BLaER1 treated with 17β-estradiol and CSF1 and Interleukin-3, amounts not matched to agents 10 nM and 100 nM (cell line): ENCODE measurements around the gene LY6G6C.

ENCODE experiments used
- H3K27ac ChIP-seq, 11 experiments: shearing (Covaris generic); formaldehyde crosslinking; 2 replicates each; pipeline ENCODE4 v1.8.1; 2022
- H3K27me3 ChIP-seq, 11 experiments: shearing (Covaris generic); formaldehyde crosslinking; 2 replicates each; pipeline ENCODE4 v1.8.1; 2022
- H3K36me3 ChIP-seq, 11 experiments: shearing (Covaris generic); formaldehyde crosslinking; 2 replicates each; pipeline ENCODE4 v1.8.1; 2022
- H3K4me1 ChIP-seq, 10 experiments: shearing (Covaris generic); formaldehyde crosslinking; 2 replicates each; pipeline ENCODE4 v1.8.1; 2022
- H3K4me2 ChIP-seq, 11 experiments: shearing (Covaris generic); formaldehyde crosslinking; 2 replicates each; pipeline ENCODE4 v1.8.1; 2022
- H3K4me3 ChIP-seq, 10 experiments: shearing (Covaris generic); formaldehyde crosslinking; 2 replicates each; pipeline ENCODE4 v1.8.1; 2022
- H3K9ac ChIP-seq, 11 experiments: shearing (Covaris generic); formaldehyde crosslinking; 2 replicates each; pipeline ENCODE4 v1.8.1; 2022
- H3K9me3 ChIP-seq, 11 experiments: shearing (Covaris generic); formaldehyde crosslinking; replicated peaks in 1 of 11; 2 replicates each; pipeline ENCODE4 v1.8.1; 2022
- H4K20me1 ChIP-seq, 11 experiments: shearing (Covaris generic); formaldehyde crosslinking; 2 replicates each; pipeline ENCODE4 v1.8.1; 2022
- Cebpa-rat ChIP-seq, 11 experiments: shearing (Covaris generic); IDR thresholded peaks; 2 replicates each; pipeline ENCODE4 v1.8.1; 2022

LY6G6C gene

GRCh38 chr6:31764198-31764597 is 42.7 kb upstream of the LY6G6C start:
- no peak for TF ChIP-seq Cebpa-rat (IDR thresholded peaks at IDR 0.05)
- Histone ChIP-seq H3K4me3 (no peak overlapping the region), H3K4me2 (no peak overlapping the region), H3K4me1 (peaks cover 23 to 41% (median 31%) of the 10 kb centered on the region in 10 experiments), H3K9me3 (no peaks in the 10 kb centered on the region), H3K27me3 (no peaks in the 10 kb centered on the region), H3K27ac (peak overlapping the region in 1 of 11 experiments; percentile 0; a peak in 1 of 22 replicates), H4K20me1 (no peaks in the 10 kb centered on the region), H3K36me3 (peaks cover 1 to 65% (median 50%) of the 10 kb centered on the region in 11 experiments; a peak in 19 of 22 replicates), H3K9ac (peak overlapping the region in 3 of 11 experiments; percentile 11 to 16 (median 14); a peak in 1 of 22 replicates)

- H3K9me3 ChIP-seq: no peaks in the 10 kb centered on the region
- no peaks in the 10 kb centered on the region for H3K27me3 ChIP-seq
- peak overlapping the region in 2 of 11 experiments; percentile 0 to 50; a peak in 1 of 22 replicates for H3K9ac ChIP-seq
- no peak overlapping the region for H3K4me3 ChIP-seq
- peaks cover 17 to 34% (median 29%) of the 10 kb centered on the region in 10 experiments for H3K4me1 ChIP-seq
- TF ChIP-seq Cebpa-rat (IDR thresholded peaks at IDR 0.05): no peak
- no peaks in the 10 kb centered on the region for H4K20me1 ChIP-seq
- H3K27ac ChIP-seq: peak overlapping the region in 1 of 11 experiments; percentile 20; a peak in 2 of 22 replicates
- H3K4me2 ChIP-seq: peak overlapping the region in 2 of 11 experiments; percentile 14 to 62; a peak in 3 of 22 replicates
- peaks cover 7 to 72% (median 55%) of the 10 kb centered on the region in 11 experiments; a peak in 20 of 22 replicates for H3K36me3 ChIP-seq
Observed at GRCh38 chr6:31763619-31763940, 42.0 kb upstream of the LY6G6C start.

- peak overlapping the region in 10 of 11 experiments; percentile 7 to 62 (median 27); a peak in 13 of 22 replicates for H3K4me2 ChIP-seq
- peak overlapping the region in 4 of 11 experiments; percentile 0 to 50 (median 20); a peak in 4 of 22 replicates for H3K9ac ChIP-seq
- H3K27me3 ChIP-seq: no peaks in the 10 kb centered on the region
- H3K4me1 ChIP-seq: peaks cover 11 to 30% (median 26%) of the 10 kb centered on the region in 10 experiments
- no peak overlapping the region for H3K4me3 ChIP-seq
- no peaks in the 10 kb centered on the region for H4K20me1 ChIP-seq
- no peaks in the 10 kb centered on the region for H3K9me3 ChIP-seq
- peak overlapping the region in 4 of 11 experiments; percentile 13 to 42 (median 22); a peak in 4 of 22 replicates for H3K27ac ChIP-seq
- H3K36me3 ChIP-seq: peaks cover 7 to 77% (median 61%) of the 10 kb centered on the region in 11 experiments; a peak in 20 of 22 replicates
- no peak for TF ChIP-seq Cebpa-rat (IDR thresholded peaks at IDR 0.05)
Observed at GRCh38 chr6:31762878-31763618, 41.5 kb upstream of the LY6G6C start.

- H3K4me1 ChIP-seq: peaks cover 4 to 30% (median 24%) of the 10 kb centered on the region in 10 experiments
- no peaks in the 10 kb centered on the region for H3K9me3 ChIP-seq
- no peak within 1 kb of the TSS for H3K4me3 ChIP-seq
- no peaks in the 10 kb centered on the region for H4K20me1 ChIP-seq
- no peak for TF ChIP-seq Cebpa-rat (IDR thresholded peaks at IDR 0.05)
- H3K4me2 ChIP-seq: peak within 1 kb of the TSS in 10 of 11 experiments; percentile 7 to 62 (median 27); a peak in 14 of 22 replicates
- peaks cover 7 to 81% (median 66%) of the 10 kb centered on the region in 11 experiments; a peak in 20 of 22 replicates for H3K36me3 ChIP-seq
- H3K9ac ChIP-seq: peak within 1 kb of the TSS in 4 of 11 experiments; percentile 0 to 50 (median 20); a peak in 4 of 22 replicates
- peak within 1 kb of the TSS in 4 of 11 experiments; percentile 13 to 42 (median 22); a peak in 4 of 22 replicates for H3K27ac ChIP-seq
- H3K27me3 ChIP-seq: no peaks in the 10 kb centered on the region
Observed at GRCh38 chr6:31762356-31762755, 40.8 kb upstream of the LY6G6C start, which contains the start of gene SAPCD1. SAPCD1 (plus strand) TSS chr6:31762656; CDS start chr6:31763055, 399 bp downstream.

DNA sequence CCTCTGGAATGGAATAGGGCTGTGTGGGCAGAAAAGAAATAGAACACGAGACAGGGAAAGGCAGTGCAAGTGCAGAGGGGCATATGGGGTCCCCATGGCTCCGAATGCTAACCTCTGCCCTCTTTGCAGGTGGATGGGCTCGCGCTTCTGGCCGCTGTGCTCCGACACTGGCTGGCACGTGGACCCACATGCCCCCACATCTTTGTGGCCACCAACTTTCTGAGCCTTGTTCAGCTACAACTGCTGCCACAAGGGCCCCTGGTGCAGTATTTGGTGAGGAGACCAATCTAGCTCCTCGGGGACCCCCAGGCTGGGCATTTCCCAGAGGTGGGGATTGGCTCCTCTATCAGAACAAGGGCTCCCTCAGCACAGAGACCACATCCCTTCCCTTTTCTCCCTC is 39.8 kb upstream of the LY6G6C start:
- H3K9me3 ChIP-seq: no peaks in the 10 kb centered on the region
- H3K36me3 ChIP-seq: peaks cover 7 to 81% (median 66%) of the 10 kb centered on the region in 11 experiments; a peak in 20 of 22 replicates
- H4K20me1 ChIP-seq: no peaks in the 10 kb centered on the region
- H3K4me2 ChIP-seq: peak overlapping the region in 4 of 11 experiments; percentile 3 to 17 (median 8); a peak in 5 of 22 replicates
- H3K4me1 ChIP-seq: peaks cover 0 to 30% (median 22%) of the 10 kb centered on the region in 10 experiments; a peak in 17 of 20 replicates
- no peaks in the 10 kb centered on the region for H3K27me3 ChIP-seq
- no peak overlapping the region; a peak in 1 of 22 replicates for H3K27ac ChIP-seq
- H3K9ac ChIP-seq: no peak overlapping the region
- H3K4me3 ChIP-seq: no peak overlapping the region
- TF ChIP-seq Cebpa-rat (IDR thresholded peaks at IDR 0.05): no peak

- Histone ChIP-seq H3K27me3 (no peaks in the 10 kb centered on the region), H3K9me3 (no peaks in the 10 kb centered on the region), H3K27ac (no peak overlapping the region), H3K36me3 (peaks cover 7 to 79% (median 66%) of the 10 kb centered on the region in 11 experiments; a peak in 20 of 22 replicates), H3K4me3 (no peak overlapping the region), H3K4me2 (no peak overlapping the region), H4K20me1 (no peaks in the 10 kb centered on the region), H3K4me1 (peaks cover 0 to 30% (median 22%) of the 10 kb centered on the region in 10 experiments; a peak in 17 of 20 replicates), H3K9ac (no peak overlapping the region)
- no peak for TF ChIP-seq Cebpa-rat (IDR thresholded peaks at IDR 0.05)
Observed at GRCh38 chr6:31760790-31761189, 39.2 kb upstream of the LY6G6C start.

DNA sequence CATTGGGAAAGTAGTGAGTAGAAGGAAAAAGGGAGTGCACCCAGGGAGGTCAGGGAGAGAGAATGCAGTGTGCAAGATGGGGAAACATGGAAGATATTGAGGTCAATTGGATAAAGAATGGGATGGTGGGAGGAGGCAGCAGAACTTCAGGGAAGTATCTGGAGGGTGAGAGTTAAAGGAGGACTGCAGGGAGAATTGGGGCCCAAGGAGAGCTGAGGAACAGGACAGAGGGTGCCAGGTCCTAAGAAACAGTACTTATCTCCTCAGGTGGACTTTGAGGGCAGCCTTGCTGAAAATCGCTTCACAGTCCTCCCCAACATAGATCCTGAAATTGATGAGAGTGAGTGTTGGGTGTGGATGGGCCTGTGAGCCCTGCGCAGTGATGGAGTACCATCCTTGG is 36.7 kb upstream of the LY6G6C start:
- H3K4me2 ChIP-seq: no peak overlapping the region
- H3K9ac ChIP-seq: no peak overlapping the region
- peaks cover 0 to 23% (median 20%) of the 10 kb centered on the region in 10 experiments; a peak in 17 of 20 replicates for H3K4me1 ChIP-seq
- no peaks in the 10 kb centered on the region for H3K9me3 ChIP-seq
- H4K20me1 ChIP-seq: no peaks in the 10 kb centered on the region
- H3K27me3 ChIP-seq: no peaks in the 10 kb centered on the region
- no peak for TF ChIP-seq Cebpa-rat (IDR thresholded peaks at IDR 0.05)
- no peak overlapping the region for H3K4me3 ChIP-seq
- peaks cover 7 to 61% (median 54%) of the 10 kb centered on the region in 11 experiments; a peak in 20 of 22 replicates for H3K36me3 ChIP-seq
- no peak overlapping the region for H3K27ac ChIP-seq

GRCh38 chr6:31752739-31753319 is 31.3 kb upstream of the LY6G6C start:
- Histone ChIP-seq H3K9ac (no peak overlapping the region), H3K36me3 (peaks cover 0 to 43% (median 25%) of the 10 kb centered on the region in 11 experiments; a peak in 18 of 22 replicates), H3K27me3 (no peaks in the 10 kb centered on the region), H3K27ac (no peak overlapping the region), H3K4me1 (no peaks in the 10 kb centered on the region), H4K20me1 (no peaks in the 10 kb centered on the region), H3K4me2 (no peak overlapping the region), H3K9me3 (no peaks in the 10 kb centered on the region), H3K4me3 (no peak overlapping the region)
- TF ChIP-seq Cebpa-rat (IDR thresholded peaks at IDR 0.05): no peak
